HEK293T (cell line): Measurements from ENCODE around the gene HTRA1.

Experiments
- CTCF ChIA-PET: fragments of 350-600 bp; formaldehyde crosslinking; extraction: SDS; loops from one replicate; lab custom pipeline; 2021; ENCODE audit warnings: antibody characterized with exemption, inconsistent platforms; lab: Yijun Ruan, JAX
- POLR2A ChIA-PET: fragments of 350-600 bp; formaldehyde crosslinking; extraction: SDS; loops from one replicate; lab custom pipeline; 2020; ENCODE audit warnings: antibody characterized with exemption, inconsistent platforms; lab: Yijun Ruan, JAX
- DNase-seq: peaks from one replicate; pipeline ENCODE4 v3.0.0; 2012; ENCODE audit warnings: mixed read lengths; ENCODE audit errors: extremely low spot score
- ARNT ChIP-seq: fragments of 450-650 bp; IDR thresholded peaks from 2 replicates; pipeline ENCODE4 v1.6.1; 2017; ENCODE audit warnings: mild to moderate bottlenecking
- CTBP1 ChIP-seq: fragments of 450-650 bp; IDR thresholded peaks from 2 replicates; pipeline ENCODE4 v1.6.1; 2016; ENCODE audit warnings: borderline replicate concordance
- ELF4 ChIP-seq: fragments of 450-650 bp; IDR thresholded peaks from 2 replicates; pipeline ENCODE4 v1.6.1; 2017; ENCODE audit warnings: antibody characterized with exemption
- FOXK2 ChIP-seq: fragments of 450-650 bp; IDR thresholded peaks from 2 replicates; pipeline ENCODE4 v1.6.1; 2016; ENCODE audit warnings: mild to moderate bottlenecking
- FOXM1 ChIP-seq: fragments of 450-650 bp; IDR thresholded peaks from 2 replicates; pipeline ENCODE4 v1.6.1; 2017; ENCODE audit warnings: mild to moderate bottlenecking, borderline replicate concordance
- L3MBTL2 ChIP-seq: fragments of 450-650 bp; conservative IDR thresholded peaks from 2 replicates; pipeline ENCODE4 v1.6.1; 2016; ENCODE audit warnings: mild to moderate bottlenecking
- NFRKB ChIP-seq: fragments of 450-650 bp; IDR thresholded peaks from 2 replicates; pipeline ENCODE4 v1.6.1; 2016; ENCODE audit warnings: mild to moderate bottlenecking, moderate library complexity
- PKNOX1 ChIP-seq: fragments of 450-650 bp; IDR thresholded peaks from 2 replicates; pipeline ENCODE4 v1.6.1; 2016
- TARDBP ChIP-seq: fragments of 450-650 bp; IDR thresholded peaks from 2 replicates; pipeline ENCODE4 v1.6.1; 2016

The HTRA1 gene

GRCh38 chr10:122561792-122562191 lies 100.4 kb downstream of the HTRA1 start:
- ChIA-PET CTCF (no interaction called here), POLR2A (no interaction called here)
- DNase-seq = no peak
- TF ChIP-seq PKNOX1 (no peak), FOXM1 (no peak), NFRKB (no peak), L3MBTL2 (no peak), ARNT (no peak), CTBP1 (no peak), TARDBP (no peak), FOXK2 (no peak), ELF4 (no peak)
